GM18526 (cell line): ENCODE measurements around the gene CELF4.

ENCODE experiments used
- POLR2A ChIP-seq: IDR thresholded peaks from 3 replicates; pipeline ENCODE4 v1.6.1; 2011; ENCODE audit not compliant: insufficient read length; ENCODE audit errors: extremely low read depth

CELF4 gene

DNA sequence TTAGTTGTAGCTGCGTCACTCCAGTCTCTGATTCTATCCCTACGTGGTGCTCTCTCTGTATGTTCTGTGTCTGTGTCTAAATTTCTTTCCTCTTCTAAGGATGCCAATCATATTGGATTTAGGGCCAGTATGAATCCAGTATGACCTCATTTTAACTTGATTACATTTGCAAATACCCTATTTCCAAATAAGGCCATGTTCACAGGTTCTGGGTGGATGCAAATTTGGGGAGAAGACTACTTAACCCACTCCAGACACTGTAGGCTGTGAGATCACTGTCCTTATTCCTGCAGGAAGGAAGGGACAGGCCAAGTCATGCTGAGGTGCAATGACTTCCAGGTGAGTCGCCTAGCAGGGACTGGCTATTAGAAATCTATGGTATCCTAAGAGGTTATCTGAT, 272.2 kb downstream of the CELF4 start:
- TF ChIP-seq POLR2A = no peak

DNA sequence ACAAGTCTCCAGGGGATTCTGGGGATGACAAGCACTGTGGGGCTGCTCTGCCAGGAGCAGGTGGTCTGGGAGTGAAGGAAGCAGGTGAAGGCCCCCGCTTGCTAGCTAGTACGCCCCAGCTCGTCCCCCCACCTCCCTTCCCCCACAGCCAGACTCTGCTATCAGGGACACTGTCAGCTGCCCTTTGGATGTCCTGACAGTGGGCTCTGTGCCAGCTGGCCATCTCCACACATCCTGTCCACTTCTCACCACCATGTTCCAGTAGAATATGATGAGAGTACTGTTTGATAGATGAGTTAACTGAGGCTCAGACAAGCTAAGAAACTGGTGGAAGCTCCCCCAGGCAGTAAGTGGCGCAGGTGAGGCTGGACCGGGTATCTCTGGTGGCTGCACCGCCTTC, 276.2 kb downstream of the CELF4 start:
- no peak for TF ChIP-seq POLR2A

DNA sequence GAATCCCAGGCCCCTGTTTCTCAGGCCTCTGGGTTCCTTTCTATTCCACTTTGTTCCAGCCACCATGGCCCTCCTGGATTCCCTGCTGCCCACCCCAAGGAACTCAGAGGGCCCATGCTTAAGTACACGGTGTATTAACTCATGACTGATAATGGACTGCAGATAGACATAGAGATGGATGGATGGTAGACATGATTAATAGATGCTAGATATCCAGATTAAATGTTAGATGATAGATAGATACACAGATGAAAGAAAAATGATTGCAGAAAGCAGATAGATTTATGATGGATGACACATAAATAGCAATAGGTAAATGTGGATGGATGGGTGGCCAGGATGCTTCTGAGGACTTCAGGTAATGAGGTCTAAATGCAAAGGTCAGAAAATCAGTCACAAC, 278.0 kb downstream of the CELF4 start:
- no peak for TF ChIP-seq POLR2A

DNA sequence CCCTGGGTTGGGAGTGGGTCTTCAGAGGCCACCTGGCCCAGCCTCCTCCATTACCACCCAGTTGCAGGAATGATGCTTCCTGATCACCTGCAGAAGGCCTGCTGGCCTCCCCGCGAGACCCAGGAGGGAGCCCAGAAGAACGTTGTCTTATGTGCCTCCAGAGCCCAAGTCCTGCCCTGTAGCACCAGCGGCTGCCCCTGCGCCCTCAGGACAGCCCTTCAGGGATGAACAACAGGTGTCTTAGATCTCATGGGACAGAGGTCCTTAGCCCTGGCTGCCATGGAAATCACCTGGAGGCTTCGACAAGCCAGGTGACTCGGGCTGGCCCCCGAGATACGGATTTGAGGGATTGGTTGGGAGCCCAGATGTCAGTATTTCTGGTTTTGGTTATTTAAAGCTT, 278.8 kb downstream of the CELF4 start:
- no peak for TF ChIP-seq POLR2A

DNA sequence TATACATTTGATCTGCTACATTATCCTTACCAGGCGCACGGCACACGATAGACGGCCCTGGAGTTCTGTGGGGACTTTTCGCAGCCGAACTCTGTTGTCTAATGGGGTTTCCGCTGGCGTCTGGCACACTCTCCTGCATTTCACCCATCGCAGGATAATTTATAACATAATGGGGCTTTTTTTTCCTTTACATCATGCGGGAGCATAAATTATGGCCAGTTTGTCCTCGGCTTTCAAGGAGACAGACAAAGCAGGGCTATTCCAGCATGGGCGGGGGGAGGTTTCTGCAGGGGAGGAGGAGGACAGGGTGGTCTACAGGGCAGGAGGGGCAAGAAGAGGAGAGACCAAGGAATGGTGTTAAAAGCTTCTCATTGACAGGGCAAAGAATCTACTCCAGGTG, 279.8 kb downstream of the CELF4 start:
- no peak for TF ChIP-seq POLR2A

DNA sequence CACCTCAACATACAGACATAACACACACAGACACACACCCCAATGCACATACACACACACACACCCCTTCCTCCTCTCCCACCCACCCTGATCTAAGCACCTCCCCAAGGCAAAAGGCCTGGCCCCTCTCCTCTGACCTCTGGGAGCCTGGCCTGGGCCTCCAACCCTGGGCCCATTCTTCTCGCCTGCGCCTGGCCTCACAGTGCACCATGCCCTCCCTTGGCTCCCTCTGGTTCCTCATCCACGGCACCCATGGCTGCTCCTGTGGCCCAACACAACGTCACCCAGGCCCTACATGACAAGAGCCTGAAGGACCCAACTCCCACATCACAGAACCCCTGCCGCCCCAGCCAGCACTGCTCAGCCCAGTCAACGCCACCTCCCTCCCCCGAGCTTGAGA, 281.3 kb downstream of the CELF4 start:
- TF ChIP-seq POLR2A = no peak

DNA sequence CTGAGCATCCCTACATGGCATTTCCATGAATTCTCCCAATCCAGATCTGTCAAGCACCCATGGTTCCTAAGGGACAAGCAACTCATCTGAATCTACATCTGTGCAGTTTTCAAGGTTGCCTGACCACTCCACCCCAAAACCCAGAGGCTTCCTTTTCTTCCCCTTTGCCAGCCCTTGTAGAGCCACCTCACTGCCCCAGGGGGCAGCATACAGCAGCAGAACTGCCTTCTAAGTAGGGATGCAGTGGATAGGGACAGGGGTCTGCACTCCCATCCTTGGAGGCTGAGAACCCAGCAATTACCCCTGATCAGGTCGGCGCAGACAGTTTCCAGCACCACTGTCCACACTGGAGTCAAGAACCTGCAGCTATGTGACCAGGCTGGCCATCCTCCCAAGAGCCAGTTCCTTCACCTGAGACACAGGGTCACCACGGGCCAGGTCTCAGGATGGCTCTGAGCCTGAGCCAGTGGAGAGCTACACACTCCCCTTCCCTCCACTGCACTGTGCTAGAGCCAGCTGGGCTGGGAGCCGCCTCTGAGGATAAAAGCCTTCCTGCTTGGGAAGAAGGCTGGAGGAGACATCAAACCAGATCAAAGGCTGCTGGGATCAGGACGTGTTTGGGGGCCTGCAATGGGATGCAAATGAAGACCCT, 283.1 kb downstream of the CELF4 start:
- no peak for TF ChIP-seq POLR2A

DNA sequence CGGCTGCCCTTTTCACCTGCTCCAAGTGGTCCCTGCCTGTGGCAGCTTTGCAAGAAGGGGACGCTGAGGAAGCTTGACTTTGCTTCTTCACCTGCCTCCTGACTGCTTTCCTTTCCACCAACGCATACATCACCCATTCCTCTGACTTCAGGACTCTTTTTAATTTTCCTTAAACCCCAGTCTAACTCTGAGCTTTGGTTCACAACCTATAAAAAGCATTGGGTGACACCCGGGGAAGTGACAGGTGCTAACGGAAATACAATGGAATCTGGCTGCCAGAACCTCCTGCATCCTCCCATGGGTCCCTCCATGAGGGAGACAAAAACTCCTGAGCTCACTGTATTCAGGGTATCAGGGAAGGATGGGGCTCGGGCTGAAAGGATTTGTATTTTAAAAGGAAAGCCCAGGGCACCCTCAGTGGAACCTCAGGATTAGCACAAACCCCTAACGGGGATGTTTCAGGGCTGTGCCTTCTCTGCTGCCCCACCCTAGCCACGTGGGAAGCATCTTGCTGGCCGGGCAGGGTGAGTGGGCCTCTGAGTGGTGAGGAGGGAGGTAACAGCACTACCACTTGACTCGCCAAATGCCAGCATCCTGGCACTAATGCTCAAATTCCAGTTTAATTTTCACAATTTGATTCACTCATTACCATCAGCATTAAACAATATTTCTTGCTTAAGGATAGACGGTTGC, 284.8 kb downstream of the CELF4 start:
- no peak for TF ChIP-seq POLR2A

DNA sequence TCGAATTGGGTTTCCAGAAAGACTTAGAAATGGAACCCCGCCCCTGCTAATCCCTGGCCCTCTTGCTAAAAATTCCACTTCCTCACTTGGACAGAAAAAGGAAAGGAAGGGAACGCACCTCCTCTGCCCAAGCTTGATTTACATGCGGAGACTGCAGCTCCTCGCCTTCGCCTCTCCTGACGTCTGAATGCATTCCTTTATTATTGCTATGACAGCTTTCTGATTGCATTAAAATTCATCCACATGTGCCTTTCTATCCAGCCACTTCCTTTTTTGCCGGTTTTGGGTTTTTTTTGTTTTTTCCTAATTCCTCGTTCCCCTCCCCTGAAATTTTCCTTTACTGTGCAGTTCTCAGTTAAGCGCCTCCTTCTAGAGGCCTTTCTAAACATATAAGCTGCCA, 287.8 kb downstream of the CELF4 start:
- no peak for TF ChIP-seq POLR2A

DNA sequence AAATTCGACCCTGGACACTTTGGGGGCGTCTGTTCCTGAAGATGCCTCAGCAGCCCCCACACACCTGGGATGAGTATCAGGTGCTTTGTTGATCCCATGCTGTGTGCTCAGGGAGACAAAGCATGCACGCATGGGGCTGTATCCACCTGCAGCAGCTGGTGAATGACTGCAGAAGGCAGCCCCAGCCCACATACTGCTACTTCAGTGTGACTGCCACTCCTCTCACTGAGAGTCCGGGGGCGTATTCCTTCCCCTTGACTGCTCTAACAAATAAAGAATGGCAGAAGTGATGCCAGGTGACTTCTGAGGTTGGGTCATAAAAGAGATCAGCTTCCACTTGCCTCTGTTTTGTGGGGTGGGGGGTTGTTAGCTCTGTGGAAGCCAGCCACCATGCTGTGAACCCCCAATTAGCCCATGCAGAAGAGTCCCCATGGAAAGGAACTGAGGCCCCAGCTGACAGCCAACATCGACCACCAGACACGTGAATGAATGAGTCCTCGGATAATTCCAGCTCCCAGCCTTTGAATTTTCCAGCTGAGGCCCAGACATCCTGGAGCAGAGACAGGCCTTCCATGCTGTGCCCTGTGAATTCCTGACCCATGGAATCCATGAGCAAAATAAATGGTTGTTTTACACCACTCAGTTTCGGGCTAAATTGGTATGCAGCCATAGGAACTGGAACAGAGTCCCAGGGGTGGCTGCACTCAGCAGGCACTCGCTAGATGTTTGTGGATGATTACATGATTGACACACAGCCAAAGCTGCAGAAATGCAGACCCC, 289.3 kb downstream of the CELF4 start:
- no peak for TF ChIP-seq POLR2A

DNA sequence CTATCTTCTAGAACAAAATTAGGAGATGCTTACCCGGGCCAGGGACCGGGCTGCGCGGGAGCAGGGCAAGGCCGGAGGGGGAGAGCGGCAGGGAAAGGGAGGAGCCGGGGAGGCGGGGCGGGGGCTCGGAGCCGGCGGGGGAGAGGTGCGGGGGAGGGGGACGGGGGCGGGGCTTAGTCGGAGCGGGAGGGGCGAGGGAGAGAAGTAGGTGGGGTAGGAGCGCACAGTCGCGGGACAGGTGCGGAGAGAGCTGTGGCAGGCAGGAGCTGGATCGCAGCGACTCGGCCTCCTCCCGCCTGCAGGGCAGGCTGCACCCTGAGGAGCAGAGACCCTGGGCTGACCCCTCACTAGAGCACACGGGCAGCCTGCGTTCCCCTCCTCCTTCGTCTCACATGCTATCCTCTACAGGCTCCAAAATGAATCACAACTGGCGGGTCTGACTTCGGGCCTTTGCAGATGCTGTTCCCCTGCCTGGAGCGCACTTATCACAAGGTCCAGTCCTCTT, 290.3 kb downstream of the CELF4 start:
- TF ChIP-seq POLR2A = no peak

DNA sequence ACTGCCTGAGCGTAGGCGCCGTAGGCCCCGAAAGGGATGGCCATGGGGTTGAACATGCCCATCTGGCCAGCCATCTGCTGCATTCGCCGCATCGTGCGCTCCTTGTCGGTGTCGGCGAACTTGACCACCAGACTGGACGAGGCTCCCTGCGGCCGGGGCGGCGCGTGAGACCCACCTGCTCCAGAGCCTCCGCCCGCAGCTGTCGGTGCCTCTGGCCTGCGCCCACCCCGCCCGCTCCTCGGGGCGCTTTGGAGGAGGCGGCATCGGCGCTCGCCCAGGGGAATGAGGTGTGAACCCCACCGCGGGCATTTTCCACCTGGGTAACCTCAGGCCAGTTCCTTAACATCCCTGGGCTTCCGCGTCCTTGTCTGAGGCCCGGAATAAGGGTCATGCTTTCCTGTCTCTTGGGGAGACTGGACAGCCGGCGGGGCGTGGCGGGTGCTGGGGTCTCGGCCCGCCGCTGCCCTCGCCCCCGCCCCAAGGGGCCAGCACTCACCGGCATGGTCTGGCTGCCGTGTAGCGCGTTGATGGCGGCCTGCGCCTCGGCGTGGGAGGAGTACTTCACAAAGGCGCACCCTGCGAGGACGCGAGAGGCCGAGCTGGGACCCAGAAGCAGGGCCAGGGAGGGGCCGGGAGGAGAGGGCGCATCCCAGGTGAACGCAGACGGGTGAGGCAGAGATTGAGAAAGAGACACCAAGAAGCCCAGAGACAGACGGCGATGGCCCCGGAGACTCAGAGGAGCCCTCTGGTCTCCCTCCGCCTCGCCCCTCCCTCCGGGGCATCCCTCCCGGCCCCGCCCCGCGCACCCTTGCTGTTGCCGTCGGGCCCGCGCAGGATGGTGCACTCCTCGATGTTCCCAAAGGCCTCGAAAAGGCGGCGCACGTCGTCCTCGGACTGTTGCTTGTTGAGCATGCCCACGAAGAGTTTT, 291.0 kb downstream of the CELF4 start:
- TF ChIP-seq POLR2A = no peak

DNA sequence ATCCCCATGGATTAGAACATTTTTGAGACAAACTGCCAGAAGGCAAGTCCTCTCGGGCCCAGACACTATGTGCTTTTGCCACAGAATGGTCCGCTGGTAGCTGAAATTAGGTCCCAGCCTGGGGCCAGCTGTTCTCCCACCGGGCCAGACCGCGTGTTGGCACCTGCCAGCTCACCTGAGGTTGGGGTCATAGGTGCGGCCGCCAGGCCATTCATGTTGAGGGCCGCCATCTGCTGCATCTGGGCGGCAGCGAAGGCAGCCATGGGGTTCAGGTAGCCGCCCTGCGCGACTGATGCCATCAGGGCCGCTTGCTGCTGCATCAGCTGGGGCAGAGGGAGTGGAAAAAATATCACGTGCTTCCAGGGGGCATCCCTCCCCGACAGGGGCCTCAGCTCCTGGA, 292.8 kb downstream of the CELF4 start:
- no peak for TF ChIP-seq POLR2A

DNA sequence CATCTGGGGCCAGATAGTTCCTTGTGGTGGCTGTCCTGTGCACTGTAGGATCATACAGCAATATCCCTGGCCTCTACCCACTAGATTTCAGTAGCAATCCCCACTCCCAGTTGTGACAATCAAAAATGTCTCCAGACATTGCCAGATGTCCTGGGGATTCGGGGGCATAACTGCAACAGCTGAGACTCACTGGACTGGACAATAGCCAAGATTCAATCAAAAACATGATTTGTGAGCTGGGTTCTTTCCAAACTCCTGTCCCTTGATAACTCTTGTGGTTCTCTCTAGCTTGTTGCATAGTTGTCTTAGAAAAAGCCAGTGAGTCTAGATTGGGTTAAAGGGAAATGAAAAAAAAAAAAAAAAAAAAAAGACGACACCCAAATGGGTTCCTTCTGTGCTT, 293.4 kb downstream of the CELF4 start:
- TF ChIP-seq POLR2A = no peak

DNA sequence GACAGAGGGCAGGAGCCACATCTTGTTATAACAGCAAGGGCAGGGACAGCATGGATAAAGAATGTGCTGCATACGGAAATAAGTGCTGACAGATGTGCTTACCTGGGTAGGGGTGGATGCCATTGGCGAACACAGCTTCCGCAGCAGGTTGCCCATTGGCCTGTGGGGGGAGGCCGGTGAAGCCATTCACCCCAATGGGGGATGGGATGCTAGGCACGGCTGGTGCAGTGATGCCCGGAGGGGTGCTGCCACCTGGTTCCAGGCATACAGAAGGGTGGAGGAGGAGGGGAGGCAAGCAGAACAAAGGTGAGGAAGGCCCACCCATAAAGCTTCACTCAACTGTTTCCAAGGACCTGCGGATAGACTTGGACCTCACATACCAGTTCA, 294.9 kb downstream of the CELF4 start:
- no peak for TF ChIP-seq POLR2A
